HG03039 (cell line): ENCODE data around the gene MAPKAP1.

Experiments
- ATAC-seq: cut with Tn5 transposase; IDR thresholded peaks from one replicate; pipeline ENCODE4 v1.9.1; 2021; ENCODE audit warnings: mild to moderate bottlenecking, moderate library complexity; ENCODE audit not compliant: unreplicated experiment

MAPKAP1 gene

DNA sequence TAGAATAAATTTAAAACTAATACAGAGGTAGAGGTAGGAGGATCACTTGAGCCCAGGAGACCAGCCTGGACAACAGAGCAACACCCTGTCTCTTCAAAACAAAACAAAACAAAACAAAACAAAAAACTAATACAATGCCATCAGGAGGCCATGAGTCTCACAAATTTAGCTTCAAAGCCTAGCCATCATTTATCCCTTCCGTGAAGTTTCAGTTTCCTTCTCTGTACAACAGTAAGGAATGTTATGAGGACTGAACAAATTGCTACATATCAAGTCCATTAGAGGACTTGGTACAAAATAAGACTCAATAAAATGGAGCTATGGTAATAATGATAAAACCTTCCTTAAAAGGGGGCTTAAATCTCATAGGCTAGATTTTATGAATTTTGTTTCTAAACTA is 60.8 kb downstream of the MAPKAP1 start:
- no peak for ATAC-seq

DNA sequence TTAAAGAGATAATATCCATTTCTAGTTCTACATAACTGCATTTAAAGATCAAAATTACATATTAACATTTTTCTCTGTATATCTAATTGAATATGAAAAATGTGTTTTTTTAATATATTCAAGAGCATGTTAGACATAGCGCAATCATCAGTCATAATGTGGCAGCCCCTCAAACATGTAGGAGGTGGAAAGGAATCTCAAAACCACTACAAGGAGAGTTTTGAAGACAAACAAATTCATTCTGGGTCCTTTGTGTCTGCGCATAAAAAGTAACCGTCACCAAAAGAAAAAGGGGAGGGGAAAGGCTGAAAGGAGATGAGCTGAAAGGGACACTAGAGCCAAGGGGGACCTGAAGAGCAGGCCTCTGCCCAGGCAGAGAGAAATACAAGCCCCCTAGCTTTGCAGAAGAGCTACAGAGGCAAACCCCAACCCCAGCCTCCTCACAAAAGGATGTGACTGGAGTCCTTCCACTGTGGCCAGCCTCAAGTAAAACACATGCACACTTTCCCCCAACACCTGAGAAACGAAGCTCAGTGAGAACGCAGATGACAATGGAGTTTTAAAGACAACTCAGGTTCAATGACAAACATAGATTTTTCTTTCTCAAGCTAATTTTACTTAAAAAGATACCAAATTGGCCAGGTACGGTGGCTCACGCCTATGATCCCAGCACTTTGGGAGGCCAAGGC is 62.0 kb downstream of the MAPKAP1 start:
- ATAC-seq, result no peak

DNA sequence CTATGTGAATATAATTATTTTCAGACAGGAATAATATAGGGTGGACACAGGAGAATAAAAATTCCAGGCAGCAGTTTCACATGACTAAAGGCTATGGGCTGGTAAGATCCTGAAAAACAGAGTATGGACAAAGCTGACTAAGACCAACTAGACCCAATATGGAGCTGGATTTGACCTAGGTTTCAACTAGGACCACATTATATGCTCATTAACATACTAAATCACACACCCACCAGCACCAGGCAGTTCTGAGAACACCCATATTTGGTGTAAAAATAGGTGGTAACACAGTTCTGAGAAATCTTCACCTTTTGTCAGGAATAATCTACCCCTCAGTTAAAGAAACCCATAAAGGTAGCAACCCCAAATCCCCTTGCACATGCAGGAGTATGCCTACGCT is 64.7 kb downstream of the MAPKAP1 start:
- ATAC-seq, result no peak

- ATAC-seq, result no peak
Observed at GRCh38 chr9:125639057-125639456, 68.0 kb downstream of the MAPKAP1 start.

- ATAC-seq, result no peak
Observed at GRCh38 chr9:125638239-125639045, 68.6 kb downstream of the MAPKAP1 start.

GRCh38 chr9:125637241-125637640 is 69.8 kb downstream of the MAPKAP1 start:
- ATAC-seq, result no peak

DNA sequence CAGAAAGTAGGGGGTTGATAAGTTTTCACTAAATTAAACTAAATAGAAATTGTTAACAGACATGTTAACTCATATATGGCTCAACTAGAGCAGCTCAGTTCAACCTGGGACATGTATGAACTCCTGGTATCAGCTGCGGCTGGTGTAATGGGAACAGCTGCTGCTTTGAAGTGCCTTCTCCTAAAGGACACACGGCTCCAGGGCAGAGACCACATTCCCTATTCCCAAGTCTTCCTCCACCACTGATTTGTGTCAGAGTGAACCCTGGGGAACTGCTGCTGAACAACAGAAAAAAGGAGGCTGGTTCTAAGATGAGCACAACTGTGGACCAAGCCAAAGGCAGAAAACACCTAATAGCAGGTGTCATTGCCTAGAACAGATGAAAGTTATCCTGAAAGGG is 71.1 kb downstream of the MAPKAP1 start:
- no peak for ATAC-seq

DNA sequence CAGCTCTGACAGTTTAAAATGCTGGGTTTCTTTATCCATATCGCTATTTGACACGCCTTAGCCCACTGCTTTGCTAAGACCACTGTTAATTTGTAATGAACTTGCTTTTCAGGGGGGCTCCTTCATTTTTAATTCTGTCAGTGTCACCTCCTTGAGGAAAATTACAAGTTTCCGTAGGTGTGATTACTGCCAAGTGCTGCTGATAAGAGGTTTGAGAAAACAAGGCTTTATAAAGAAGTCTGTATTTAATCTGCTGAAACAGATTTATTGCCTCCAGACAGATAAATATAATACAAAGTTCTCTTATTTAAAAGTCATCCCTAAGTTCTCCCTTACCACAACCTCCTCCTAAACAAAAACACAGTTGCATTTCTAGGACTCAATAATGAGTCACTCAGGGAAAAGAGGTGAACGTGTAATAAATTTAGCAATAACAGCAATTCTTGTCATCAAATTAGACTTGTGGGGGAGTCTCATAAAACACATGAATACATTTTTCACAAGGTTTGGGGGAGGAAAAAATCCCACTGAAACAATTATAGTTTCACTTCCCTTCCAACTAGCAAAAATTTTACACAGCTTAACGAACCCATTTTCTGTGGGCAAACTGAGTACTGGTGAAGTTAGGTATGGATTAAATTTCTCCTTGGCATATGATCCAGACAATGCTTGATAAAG is 72.8 kb downstream of the MAPKAP1 start:
- ATAC-seq, result no peak

DNA sequence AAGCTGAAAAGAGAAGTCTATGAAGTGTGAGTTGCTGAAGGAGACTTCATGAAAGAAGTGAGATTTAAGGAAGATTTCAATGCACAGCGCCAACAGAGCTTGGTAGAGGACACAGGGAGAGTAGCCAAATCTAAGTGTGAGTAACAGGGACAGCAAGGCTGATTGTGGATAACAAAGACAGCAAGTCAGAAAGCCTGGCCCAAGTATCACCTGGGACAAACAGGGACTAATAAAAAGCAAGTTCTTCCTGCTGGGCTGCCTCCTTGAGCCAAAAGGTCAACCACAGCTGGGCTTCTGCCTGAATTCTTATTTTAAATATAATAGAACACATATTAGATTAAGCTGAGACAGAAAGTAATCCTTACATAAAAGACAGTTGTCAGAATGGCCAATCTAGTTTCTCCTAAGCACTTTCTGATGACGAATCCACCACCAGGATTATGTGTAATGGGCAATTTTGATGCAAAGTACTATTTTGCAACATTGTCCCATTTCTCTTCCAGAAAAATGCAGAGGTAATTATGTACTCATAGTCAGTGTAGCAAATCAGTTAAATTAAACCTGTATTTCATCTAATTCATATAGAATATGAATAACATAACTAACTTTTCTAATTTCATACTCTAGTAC is 73.8 kb downstream of the MAPKAP1 start:
- ATAC-seq, result no peak

- ATAC-seq, result peak; percentile 48
Observed at GRCh38 chr9:125632321-125633115, 74.5 kb downstream of the MAPKAP1 start.

GRCh38 chr9:125631391-125632085 is 75.5 kb downstream of the MAPKAP1 start:
- no peak for ATAC-seq

GRCh38 chr9:125630436-125630835 is 76.6 kb downstream of the MAPKAP1 start:
- ATAC-seq, result no peak

DNA sequence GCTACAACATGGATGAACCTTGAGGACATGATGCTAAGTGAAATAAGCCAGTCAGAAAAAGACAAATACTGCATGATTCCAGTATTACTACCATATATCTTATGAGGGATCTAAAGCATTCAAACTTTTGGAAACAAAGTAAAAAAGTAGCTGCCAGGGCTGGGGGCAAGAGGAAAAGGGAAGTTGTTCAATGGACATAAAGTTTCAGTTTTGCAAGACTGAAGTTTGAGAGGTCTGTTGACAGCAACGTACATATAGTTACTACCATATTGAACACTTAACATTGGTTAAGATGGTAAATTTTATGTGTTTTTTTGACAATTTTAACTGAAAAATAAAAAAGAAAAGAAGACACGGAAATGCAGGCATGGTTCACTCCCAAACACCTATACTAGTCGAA is 77.6 kb downstream of the MAPKAP1 start:
- ATAC-seq, result no peak

DNA sequence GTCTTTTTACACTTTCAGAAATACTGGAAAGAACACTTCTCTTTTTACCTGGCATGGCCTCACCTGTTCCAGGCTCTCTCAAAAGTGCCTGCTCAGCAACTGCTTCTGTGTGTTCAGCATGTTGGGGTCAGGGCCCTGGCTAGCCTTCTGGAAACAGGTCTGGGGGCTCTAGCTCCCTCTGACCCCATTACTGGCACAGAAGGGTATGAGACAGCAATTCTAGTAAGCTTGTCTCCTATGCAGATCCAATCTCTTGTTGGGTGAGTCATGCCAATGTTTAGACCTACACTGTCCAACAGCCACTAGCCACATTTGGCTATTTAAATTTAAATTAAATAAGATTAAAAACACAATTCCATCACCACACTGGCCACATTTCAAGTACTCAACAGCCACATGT is 80.8 kb downstream of the MAPKAP1 start:
- ATAC-seq, result no peak

DNA sequence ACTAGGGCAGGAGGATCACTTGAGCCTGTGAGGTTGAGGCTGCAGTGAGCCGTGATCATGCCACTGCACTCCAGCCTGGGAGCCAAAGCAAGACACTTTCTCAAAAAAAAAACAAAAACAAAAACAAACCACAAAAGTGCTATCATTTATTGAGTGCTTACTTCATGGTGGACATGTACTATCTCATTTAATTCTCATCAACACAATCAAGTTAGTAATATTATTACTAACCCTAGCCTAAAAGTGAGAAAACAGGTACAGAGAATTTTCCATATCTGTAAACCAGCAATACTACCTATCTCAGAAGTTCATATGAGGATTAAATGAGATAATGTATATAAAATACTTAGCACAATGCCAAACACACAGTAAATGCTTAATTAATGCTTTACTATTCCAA is 85.8 kb downstream of the MAPKAP1 start:
- no peak for ATAC-seq

DNA sequence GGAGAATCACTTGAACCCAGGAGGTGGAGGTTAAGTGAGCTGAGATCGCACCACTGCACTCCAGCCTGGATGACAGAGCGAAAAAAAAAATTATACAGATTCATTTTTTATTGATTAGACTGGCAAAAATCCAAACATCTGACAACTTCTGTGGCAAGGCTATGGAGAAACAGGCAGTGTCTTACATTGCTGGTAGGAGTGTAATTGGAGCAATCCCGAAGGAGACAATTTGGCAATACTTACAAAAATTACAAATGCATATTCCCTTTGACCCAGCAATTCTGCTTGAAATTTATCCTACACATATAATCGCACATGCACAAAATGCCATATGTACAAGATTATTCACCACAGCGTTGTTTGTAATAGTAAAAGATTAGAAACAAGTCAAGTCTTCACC is 86.8 kb downstream of the MAPKAP1 start:
- ATAC-seq, result no peak

DNA sequence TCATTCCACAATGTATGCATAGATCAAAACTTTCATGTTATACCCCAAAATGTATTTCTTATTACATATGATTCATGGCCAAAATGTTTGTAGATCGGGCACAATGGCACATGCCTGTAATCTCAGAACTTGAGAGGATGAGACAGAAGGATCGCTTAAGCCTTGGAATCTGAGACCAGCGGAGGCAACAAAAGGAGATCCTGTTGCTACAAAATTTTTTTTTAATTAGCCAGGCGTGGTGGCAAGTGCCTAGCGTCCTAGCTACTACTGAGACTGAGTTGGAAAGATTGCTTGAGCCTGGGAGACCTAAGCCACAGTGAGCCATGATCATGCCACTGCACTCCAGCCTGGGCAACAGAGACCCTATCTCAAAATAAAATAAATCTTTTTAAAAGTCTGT is 89.9 kb downstream of the MAPKAP1 start:
- no peak for ATAC-seq

GRCh38 chr9:125613141-125613540 is 93.9 kb downstream of the MAPKAP1 start:
- ATAC-seq, result no peak

- ATAC-seq, result no peak
Observed at GRCh38 chr9:125612616-125613015, 94.4 kb downstream of the MAPKAP1 start.

GRCh38 chr9:125611121-125611765 is 95.8 kb downstream of the MAPKAP1 start:
- no peak for ATAC-seq
